GM21825 (cell line): Measurements from ENCODE around the gene EXTL2.
"Not testable (repeated sequence)": the region's sequence is repeated elsewhere in the genome, so short reads cannot be mapped to it uniquely, and the experiment has no call there.

ENCODE experiments used
- ATAC-seq: cut with Tn5 transposase; IDR thresholded peaks from one replicate; pipeline ENCODE4 v1.9.1; 2021; ENCODE audit warnings: mild to moderate bottlenecking, moderate library complexity; ENCODE audit not compliant: unreplicated experiment

The EXTL2 gene

DNA sequence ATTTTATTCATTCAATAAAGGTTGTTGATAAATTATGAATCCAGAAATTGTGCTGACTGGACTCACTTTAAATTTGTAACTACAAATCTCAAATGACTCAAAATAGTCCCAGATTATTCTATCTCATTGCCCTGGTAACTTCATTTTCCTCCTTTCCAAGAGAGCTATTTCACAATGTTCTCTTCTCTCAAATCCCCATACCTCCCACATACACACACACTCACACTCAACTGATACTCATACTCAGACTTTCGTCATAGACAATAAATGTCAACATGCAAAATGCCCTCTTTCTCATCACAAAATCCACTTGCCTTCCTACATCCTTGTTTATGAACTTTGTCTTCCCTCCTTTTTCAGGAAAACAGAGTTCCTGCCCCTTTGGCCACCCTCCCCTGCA, 33.3 kb downstream of the EXTL2 start:
- ATAC-seq = no peak

DNA sequence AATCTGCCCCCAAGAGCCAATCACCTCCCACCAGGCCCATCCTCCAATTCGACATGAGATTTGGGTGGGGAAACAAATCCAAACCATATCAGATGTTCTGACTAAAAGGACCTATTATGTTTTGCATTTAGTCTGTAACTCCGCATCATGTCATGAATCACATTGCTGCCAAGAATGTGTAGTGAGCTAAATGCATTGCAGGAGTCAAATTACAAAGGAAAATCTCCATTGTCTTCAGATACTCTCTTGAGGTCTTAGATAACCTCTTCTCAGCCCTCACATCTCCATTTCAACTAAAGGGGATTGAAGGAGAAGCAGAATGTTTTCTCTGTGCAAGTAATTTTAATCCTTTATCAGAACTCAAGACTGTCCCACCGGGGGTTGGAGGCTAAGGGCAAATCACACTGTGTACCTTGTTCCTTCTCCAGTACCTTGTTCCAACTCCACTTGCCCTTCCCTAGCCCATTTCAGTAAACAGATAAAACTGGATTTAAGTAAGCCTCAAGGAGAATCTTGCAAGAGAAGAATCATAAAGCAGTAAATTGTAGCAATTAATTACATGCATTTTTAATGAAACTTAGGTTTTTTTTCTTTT, 34.1 kb downstream of the EXTL2 start:
- ATAC-seq = no peak

DNA sequence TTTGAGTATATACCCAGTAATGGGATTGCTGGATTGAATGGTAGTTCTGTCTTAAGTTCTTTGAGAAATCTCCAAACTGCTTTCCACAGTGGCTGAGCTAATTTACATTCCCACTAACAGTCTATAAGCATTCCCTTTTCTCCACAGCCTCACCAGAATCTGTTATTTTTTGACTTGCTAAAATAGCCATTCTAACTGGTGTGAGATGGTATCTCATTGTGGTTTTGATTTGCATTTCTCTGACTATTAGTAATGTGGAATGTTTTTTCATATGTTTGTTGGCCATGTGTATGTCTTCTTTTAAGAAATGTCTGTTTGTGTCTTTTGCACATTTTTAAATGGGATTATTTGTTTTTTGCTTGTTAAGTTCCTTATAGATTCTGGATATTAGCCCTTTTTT, 39.5 kb downstream of the EXTL2 start:
- ATAC-seq = not testable (repeated sequence)

DNA sequence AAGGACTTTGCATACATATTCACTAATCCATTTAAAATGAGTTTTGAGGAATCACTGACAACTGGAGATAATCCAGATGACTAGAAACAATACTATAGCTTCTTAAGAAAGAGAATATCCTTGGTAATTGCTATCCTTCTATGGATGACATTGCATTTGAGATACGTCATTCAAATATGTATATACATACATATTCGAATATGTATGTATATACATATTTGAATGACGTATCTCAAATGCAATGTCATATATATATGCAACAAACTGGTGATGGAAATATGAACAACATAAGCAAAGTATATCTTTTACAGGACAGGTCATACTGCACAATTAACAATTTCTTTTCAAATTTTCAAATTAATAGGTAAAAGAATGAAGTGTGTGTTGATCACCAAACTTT, 41.7 kb downstream of the EXTL2 start:
- ATAC-seq = no peak

DNA sequence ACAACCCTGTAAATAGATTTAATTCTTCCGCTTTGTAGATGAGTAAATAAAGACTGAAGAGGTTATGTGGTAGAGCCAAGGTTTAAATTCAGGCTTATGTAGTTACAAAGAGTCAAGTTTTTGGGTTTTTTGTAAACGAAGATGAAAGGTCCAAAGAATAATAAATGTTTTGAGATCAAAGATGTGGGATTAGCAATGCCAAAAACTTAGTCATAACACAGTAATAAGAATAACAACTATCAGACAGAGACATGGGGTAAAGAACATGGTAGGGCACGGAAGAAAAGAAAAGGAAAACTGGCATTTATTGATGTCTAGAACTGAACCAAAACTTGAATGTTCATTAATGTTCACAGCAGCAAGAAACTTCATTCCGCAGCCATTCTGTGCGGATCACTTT, 42.9 kb downstream of the EXTL2 start:
- ATAC-seq = no peak

DNA sequence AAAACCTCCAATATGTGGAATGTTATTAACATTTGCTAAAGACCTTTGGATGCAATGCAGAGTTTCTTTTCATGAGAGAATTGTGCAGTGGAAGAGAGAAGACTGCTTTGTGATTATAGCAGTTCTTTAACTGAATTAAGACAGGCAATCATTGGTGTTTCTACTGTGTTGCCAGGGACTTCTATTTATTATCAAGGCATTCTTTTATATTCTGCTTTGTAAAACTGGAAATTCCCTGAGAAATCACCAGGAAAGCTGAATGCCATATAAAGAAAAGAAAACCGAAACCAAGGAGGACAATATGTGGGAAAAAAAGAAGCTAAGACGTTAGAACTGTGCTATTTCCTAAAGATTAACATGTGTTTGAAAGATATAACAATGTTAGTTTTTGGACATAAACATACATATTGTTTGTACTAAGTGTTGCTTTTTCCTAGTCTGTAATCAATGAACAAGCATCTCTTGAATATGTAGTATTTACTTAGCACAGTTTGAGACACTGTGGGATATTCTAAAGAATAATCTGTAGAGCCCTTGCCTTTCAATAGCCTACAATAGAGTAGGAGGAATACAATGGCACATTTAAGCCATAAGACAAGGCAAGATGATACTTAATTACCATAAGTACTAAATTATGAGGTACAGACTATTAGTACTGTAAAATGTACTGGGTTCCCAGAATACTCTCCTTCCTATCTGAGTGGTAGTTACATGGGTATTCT, 47.1 kb downstream of the EXTL2 start:
- no peak for ATAC-seq

DNA sequence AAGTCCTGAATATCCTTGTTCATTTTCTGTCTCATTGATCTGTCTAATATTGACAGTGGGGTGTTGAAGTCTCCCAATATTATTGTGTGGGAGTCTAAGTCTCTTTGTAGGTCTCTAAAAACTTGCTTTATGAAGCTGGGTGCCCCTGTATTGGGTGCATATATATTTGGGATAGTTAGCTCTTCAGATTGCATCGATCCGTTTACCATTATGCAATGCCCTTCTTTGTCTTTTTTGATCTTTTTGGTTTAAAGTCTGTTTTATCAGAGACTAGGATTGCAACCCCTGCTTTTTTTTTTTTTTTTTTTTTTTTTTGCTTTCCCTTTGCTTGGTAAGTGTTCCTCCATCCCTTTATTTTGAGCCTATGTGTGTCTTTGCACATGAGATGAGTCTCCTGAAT, 51.5 kb downstream of the EXTL2 start:
- not testable (repeated sequence) for ATAC-seq

DNA sequence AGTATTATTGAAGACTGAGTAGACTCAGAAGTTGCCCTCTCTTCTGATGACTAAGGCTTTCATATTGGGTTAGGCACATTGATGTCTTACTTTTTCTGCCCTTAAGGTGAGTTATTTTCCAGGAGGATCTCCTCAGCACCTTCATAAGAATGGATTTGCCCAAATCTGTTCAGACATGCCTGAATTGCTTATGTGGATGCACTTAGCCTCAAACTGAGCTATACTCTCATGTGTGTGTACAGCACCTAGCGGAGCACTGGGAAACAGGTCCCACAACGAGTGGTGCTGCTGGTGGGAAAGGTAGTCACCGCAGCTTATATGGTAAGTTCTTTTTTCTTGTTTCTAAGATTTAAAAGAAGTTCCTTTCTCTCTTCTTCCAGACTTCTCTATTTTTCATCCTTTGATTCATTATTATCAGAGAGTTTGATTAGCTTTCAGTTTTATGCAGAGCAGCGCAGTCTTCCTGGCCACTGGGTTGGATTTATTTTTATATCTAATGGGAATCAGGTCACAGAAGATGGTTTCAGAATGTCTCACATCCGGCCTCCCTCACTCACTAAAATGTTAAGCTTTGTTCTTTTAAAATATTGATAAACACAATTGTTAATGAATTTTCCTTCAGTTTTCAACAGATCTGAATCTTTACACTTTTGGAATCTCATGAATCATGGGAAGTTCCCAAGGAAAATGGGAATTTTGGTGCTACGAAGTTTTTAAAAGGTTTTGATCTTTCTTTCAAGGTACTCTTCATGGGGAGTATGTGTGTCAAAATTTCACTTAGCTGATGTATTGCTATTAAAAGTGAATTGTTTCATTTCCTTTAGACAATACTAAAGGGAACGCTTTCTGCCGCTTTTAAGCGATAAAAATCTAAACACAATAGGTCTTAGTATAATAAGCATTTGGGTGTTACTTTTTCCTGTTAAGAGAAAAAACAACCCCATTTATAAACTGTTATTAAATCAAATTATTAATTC, 58.5 kb downstream of the EXTL2 start:
- ATAC-seq = no peak

DNA sequence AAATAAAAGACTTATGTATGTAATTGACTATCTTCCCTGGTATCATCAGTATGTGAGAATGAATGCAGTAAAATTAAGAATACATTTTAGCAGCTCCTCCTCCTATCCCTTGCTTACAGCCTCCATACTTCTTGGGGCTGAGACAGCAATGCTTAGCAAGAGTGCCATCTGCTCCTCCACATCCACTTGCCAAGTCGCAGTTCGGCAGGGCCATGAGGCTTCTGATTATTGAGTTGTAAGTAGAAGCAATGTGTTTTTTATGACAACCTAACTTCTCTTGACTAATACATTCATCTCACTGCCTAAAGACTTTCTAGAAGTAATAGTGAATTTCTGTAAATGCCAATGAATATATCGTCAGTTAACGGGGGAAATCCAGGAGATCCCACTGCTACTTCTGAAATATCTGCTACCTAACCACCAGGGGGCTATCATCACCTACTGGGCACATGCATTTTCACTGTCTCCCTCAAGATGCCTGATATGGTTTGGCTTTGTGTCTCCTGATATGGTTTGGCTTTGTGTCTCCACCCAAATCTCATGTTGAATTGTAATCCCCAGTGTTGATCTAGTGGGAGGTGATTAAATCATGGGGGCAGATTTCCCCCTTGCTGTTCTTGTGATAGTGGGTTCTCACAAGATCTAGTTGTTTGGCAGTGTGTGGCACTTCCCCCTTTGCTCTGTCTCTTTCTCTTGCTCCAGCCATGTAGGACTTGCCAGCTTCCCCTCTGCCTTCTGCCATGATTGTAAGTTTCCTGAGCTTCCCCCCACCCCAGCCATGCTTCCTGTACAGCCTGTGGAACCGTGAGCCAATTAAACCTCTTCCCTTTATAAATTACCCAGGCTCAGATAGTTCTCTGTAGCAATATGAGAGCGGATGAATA, 59.6 kb downstream of the EXTL2 start:
- no peak for ATAC-seq

DNA sequence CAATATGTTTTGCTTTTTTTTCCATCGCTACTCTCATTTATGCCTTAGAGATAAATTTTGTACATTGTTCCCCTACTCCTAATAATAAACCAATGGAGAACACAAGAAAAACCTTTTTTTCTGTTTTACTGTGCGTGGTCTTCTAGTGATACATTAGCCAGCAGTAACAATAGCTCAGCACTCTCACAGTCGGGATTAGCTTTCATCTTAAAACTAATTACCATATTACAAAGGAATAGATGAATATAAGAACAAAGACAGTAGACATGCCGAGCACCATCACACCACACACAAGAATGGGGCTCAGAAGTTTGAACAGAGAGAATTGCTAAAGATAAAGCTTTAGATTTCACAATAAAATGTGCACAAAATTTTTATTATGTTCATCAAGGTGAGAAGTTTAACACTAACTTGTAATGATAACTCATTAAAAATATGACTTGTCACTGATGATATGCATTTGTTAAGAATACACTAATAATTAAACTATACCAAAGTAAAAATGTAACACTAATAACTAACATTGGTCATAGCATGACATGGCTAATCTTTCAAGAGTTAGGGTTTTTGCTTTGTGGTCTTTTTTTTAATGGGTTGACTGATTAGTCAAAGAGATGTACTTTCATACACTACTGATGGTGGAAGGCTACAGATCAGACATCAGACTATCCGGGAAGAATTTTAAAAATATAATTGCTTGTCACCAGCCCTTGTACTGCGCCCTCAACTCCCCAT, 61.8 kb downstream of the EXTL2 start:
- no peak for ATAC-seq

DNA sequence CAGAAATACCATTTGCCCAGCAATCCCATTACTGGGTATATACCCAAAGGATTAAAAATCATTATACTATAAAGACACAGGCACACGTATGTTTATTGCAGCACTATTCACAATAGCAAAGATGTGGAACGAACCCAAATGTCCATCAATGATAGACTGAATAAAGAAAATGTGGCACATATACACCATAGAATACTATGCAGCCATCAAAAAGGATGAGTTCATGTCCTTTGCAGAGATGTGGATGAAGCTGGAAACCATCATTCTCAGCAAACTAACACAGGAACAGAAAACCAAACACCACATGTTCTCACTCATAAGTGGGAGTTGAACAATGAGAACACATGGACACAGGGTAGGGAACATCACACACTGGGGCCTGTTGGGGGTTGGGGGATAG, 69.0 kb downstream of the EXTL2 start:
- ATAC-seq = not testable (repeated sequence)
